Muscle of arm (tissue), 12 donors: ENCODE data around the gene FSIP1. TPM values are rescaled to one million over a fixed set of nuclear protein-coding genes. Genes with fewer than 3 reads are reported as not detected.

Experiments
- DNase-seq: peaks from one replicate; pipeline ENCODE4 v3.0.0-alpha.2; 2013
- polyA plus RNA-seq, 12 donors: library from polyadenylated mRNA; unstranded; fragments of 120-200 nt; gene quantifications; one replicate each; pipeline ENCODE4 v1.2.1, GENCODE V29; 2013; ENCODE audit not compliant: insufficient read length in 12 of 12

Gene FSIP1
- polyA plus RNA-seq, 12 donors, result 0.11 to 0.97 (median 0.43) TPM; not detected in 2

GRCh38 chr15:39594446-39595337 is 187.9 kb downstream of the FSIP1 start:
- no peak for DNase-seq

- no peak for DNase-seq
These were observed 188.8 kb downstream of the FSIP1 start for GRCh38 chr15:39593656-39594445.

GRCh38 chr15:39593071-39593655 is 189.5 kb downstream of the FSIP1 start:
- no peak for DNase-seq

GRCh38 chr15:39592500-39592899 is 190.1 kb downstream of the FSIP1 start:
- no peak for DNase-seq

- no peak for DNase-seq
These were observed 190.7 kb downstream of the FSIP1 start for GRCh38 chr15:39591896-39592315.

- no peak for DNase-seq
These were observed 191.3 kb downstream of the FSIP1 start for GRCh38 chr15:39591141-39591895.

GRCh38 chr15:39589815-39590644 is 192.6 kb downstream of the FSIP1 start:
- DNase-seq, result no peak

GRCh38 chr15:39589193-39589814 is 193.3 kb downstream of the FSIP1 start:
- DNase-seq, result no peak

- DNase-seq, result no peak
These were observed 194.0 kb downstream of the FSIP1 start for GRCh38 chr15:39588531-39589192.

GRCh38 chr15:39587731-39588530 is 194.7 kb downstream of the FSIP1 start:
- no peak for DNase-seq

- no peak for DNase-seq
These were observed 195.4 kb downstream of the FSIP1 start for GRCh38 chr15:39587096-39587721.

GRCh38 chr15:39586387-39587095 is 196.1 kb downstream of the FSIP1 start:
- DNase-seq, result no peak

- DNase-seq, result no peak
These were observed 196.8 kb downstream of the FSIP1 start for GRCh38 chr15:39585871-39586301.

GRCh38 chr15:39585389-39585841 is 197.2 kb downstream of the FSIP1 start:
- no peak for DNase-seq

GRCh38 chr15:39584662-39585388 is 197.8 kb downstream of the FSIP1 start:
- no peak for DNase-seq

GRCh38 chr15:39584266-39584659 is 198.4 kb downstream of the FSIP1 start:
- no peak for DNase-seq
